Hepatocyte (in vitro differentiated cells): ENCODE measurements around the gene TAL1.

ENCODE experiments used
- CTCF ChIP-seq: fragments of 200-600 bp; sonication (generic); IDR thresholded peaks from 2 replicates; pipeline ENCODE4 v1.5.1; 2016; ENCODE audit warnings: antibody characterized with exemption, mild to moderate bottlenecking; ENCODE audit not compliant: poor library complexity
- EZH2 ChIP-seq: fragments of 200-600 bp; sonication (generic); IDR thresholded peaks from 2 replicates; pipeline ENCODE4 v1.6.1; 2016; ENCODE audit warnings: antibody characterized with exemption, mild to moderate bottlenecking, borderline replicate concordance
- EZH2phosphoT487 ChIP-seq: fragments of 200-600 bp; sonication (generic); IDR thresholded peaks from one replicate; pipeline ENCODE4 v1.6.1; 2018; ENCODE audit warnings: antibody characterized with exemption, mild to moderate bottlenecking, low read depth, moderate library complexity; ENCODE audit not compliant: unreplicated experiment, severe bottlenecking

GRCh38 chr1:47227341-47228232 lies 4.4 kb downstream of the TAL1 start:
- TF ChIP-seq CTCF, result no peak
- TF ChIP-seq EZH2phosphoT487, result no peak
- no peak for TF ChIP-seq EZH2
